GM21390 (cell line): ENCODE data around the gene EHBP1.
"Not testable (repeated sequence)": the region's sequence is repeated elsewhere in the genome, so short reads cannot be mapped to it uniquely, and the experiment has no call there.

Experiments
- ATAC-seq: cut with Tn5 transposase; IDR thresholded peaks from one replicate; pipeline ENCODE4 v1.9.1; 2021; ENCODE audit not compliant: unreplicated experiment

EHBP1 gene

DNA sequence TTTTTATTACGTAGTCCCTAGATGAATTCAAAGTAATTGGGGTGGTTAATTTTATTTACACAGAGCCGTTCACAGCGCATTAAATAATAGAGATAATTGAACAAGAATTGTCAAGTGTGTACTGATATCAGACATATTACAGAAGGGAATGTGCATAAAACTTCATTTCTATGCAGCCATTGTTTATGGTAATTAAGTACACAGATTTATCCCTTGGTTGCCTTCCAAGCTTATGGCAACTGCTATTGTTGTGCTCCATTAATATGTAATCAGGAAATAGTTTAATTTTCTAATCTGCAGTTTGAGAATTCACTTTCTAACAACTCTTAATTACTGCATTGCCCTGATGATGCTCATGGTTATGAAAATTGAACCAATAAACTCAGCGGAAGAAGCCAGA, 297.8 kb downstream of the EHBP1 start:
- ATAC-seq: no peak

DNA sequence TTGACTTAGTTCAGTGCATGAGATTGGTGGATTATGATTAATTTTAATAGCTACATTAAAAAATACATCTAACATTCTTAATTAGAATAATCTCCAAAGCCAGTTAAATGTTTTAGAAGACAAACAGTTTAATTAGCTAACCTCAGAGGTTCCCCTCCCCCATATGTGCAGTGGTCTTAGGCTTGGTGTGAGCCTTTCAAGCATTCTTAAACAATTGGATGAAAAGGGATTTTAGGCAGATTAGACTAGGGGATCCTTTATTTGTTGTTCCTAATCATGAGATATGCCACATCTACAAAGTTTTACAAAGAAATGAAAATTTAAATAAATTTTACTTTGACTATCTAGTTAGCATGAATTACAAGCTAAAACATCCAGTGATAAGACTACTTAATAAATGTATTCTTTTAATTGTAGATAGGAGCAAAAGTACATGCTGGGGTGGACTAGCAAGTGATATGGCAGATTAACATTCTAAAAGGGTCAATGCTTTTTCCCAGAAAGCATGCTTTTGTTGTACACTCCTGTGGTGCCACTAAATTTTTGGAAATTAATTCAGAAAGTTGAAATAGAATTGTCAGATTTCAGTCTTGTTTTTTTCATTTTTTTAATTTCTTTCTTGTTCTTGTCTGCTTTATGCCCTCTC, 302.4 kb downstream of the EHBP1 start:
- no peak for ATAC-seq

DNA sequence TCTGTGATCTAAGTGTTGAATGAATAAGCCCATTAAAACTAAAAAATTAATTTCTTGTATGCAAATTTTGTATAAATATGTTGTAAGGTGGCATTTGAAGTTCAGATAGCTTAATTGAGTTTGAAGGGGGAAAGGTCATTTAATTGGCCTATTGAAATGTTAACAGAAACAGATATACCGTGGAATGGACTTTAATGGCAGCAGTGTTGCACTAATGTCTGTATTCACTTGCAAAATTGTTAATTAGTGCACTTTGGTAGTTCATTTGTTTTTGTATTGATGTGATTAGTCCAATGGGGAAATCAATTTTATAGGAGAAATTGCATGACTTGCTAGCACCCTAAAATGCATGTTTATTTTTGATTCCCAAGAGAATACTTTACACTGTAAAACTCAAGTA, 303.3 kb downstream of the EHBP1 start:
- no peak for ATAC-seq

DNA sequence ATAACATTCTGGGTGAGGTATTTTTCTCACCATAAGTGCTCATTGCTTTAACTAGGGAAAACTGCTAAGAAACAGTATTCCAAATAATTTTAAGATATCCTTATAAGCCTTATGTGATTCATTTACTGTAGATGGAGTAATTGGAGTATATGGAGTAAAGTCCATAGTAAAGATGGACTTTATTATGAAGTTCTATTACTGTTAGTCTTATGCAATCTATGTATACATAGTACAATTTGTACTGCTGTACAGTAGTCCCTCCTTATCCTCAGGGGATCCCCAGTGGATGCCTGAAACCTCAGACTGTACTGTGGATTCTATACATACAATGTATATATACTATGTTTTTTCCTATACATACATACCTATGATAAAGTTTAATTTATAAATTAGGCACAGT, 304.0 kb downstream of the EHBP1 start:
- ATAC-seq: no peak

DNA sequence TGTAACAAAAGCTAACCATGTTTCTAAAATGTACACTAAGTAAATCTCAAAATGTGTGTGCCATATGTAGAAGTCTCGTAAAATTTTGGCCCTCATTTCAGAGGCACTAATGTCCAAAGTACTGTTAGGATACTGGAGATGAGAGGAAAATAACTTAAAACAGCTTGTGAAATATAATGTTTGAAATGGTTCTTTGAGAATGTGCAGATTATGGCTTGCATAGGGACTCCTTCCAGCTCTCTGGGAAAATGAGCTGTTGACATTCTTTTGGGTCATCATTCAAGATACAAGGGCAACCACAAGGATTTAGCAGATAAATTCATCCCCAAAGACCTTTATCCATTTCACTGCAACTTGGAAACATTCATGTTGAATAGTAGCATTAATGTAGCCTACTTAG, 307.0 kb downstream of the EHBP1 start:
- ATAC-seq: no peak

DNA sequence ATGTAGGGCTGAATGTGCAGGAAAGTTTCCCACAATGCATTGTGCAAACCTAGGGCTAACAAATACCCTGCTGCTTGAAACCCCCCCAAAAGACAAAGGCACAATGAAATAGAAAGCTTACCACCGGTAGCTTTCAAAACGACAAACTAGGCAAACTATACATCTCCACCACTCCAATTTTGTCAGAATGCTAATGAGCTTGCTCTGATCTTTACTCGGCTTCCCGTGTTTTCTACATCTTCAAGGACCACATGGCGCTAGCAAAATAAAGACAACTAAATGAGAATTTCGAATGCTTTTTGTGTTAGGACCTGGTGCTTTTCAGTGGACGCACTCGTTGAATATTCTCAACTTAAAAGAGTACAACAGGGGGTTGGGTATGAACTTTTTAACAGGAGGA, 307.9 kb downstream of the EHBP1 start:
- no peak for ATAC-seq

DNA sequence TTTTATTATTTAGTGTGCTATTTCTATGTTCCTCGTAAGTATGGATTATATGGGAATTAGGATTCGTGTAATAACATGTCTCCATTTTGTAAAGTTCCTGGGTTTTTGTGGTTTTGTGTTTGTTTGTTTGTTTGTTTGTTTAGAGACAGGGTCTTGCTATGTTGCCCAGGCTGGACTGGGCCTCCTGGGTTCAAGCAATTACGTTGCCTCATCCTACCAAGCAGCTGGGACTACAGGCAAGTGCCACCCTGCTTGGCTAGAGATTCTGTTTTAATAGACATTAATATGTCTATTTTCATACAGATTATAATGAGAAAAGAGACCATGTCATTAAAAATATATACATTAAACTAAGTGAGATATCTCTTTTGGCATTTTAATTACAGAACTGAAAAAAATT, 309.9 kb downstream of the EHBP1 start:
- no peak for ATAC-seq

DNA sequence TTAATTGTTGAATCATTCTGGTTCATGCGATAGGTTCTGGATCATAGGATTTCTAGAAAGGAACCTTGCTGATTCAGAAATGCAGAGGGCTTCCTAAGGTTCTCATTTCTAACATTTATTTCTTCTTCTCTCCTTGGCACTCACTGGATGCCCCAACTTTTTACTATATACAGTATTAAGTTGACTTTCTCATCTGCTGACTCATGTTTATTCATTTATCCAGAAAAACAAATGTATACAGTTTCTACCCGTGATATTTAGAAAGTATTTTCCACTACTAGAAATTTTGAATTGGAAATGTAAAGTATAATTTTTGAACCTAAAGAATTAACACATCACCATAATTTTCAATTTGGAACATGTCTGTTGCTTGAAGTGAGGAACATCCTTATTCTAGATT, 312.9 kb downstream of the EHBP1 start:
- no peak for ATAC-seq

DNA sequence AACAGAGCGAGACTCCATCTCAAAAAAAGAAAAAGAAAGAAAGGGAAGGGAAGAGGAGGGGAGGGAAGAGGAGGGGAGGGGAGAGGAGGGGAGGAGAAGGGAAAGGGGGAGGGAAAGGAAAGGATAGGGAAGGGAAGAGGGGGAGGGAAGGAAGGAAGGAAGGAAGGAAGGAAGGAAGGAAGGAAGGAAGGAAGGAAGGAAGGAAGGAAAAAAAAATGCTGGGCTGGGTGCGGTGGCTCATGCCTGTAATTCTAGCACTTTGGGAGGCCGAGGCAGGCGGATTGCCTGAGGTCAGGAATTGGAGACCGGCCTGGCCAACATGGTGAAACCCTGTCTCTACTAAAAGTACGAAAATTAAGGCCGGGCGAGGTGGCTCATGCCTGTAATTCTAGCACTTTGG, 314.2 kb downstream of the EHBP1 start:
- ATAC-seq: not testable (repeated sequence)

DNA sequence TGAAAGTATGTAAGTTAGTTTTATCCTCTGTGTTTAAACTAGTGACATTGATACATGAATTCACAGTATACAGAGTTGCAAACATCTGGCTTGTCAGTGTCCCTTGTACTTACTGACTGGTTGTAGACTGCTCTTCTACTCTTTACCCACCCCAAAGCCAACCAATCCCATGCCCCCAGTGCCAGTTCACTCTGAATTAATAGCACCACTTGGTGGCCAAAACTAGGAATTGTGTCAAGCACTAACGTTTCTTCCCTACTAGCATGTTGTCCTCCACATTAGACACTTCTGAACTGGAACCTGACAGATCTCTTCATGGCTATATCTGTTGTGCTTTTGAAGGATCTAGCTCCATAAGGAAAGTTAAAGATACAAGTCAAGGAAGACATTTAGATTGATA, 317.9 kb downstream of the EHBP1 start:
- no peak for ATAC-seq

DNA sequence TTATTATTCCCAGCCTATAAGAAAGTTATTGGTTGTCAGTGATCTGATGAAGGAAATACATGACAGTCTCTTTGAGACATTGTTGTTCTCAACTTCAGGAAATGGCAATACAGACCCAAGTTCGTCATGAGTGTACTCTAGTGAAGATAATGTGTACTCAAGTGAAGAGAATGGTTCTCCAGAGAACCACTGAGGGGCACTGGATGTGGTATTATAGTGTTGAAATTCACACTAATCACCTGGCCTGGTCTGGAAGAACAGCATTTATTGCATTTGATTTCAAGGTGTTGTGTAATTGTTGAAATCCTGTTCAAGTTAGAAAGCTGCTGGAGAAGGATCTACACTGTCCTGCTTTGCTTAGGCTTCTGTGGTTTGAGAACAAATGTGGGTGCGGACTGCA, 321.7 kb downstream of the EHBP1 start:
- no peak for ATAC-seq

DNA sequence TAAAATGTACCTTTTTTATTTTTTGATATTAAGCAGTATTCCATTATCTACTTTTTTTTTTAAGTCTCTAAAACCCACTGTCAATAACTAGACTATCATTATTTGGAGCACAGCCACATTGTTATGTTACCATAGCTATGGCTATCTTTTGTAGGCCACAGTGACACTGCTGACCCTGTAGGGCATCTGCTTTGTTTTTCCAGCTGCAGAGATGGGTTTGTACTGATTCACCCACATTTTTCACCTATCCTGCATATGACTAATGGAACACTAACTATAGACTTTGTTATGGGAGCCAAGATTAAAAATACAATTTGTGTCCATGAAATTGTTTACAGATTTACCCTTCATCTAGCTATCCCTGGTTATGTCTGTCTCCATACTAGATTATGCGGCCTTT, 323.5 kb downstream of the EHBP1 start:
- no peak for ATAC-seq

DNA sequence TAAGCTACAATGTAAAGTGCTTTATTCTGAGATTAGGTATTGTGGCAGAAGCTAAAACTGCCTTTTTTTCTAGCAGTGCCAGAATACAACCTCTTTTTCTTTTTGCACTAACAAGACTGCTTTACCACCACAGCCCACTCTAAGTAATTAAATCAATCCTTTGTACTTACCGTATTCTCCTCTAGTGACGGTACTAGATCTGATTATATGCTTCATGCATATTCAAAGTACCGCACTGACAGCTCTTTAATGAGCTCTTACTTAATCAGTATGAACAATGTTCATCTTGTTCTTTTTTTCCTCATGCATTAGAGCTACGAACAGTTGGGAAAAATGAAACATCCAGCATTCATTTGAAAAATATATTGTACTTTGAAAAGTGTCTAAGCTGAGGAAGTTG, 329.0 kb downstream of the EHBP1 start:
- ATAC-seq: no peak

DNA sequence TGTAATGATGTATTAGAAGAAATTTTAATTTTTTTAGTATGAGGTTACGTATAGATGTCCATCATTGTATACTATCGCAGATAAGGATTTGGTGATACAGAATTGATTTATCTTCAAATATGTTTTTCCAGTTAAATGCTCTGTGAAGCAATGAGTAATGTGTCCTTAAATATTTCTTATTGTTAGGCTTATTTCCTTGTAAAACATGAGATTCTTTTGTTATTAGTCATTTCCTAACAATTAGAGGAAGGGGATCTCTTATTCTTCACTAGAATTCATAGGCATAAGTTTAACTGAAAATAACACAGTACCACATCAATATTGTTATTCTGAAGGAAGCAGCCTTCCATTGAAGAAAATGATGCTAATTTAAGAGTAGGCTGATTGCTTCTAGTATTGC, 329.7 kb downstream of the EHBP1 start:
- ATAC-seq: no peak

DNA sequence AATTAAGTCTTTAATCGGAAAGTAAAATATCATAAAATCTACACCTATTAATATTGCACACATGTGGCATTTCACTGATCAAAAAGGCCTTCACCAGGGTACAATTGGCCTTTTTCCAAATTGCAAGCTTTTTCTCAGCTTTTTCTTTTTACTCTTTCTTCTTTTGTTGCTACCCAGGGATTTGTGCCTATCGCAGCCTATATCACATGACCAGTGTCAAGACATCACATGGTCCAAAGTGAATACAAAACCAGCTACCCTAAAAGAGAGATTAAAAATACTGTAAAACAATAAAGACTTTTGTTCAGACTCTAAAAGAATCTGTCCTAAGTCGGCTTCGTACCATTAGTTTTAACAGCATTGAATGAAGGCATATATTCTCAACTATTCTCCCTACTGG, 330.1 kb downstream of the EHBP1 start:
- ATAC-seq: no peak

DNA sequence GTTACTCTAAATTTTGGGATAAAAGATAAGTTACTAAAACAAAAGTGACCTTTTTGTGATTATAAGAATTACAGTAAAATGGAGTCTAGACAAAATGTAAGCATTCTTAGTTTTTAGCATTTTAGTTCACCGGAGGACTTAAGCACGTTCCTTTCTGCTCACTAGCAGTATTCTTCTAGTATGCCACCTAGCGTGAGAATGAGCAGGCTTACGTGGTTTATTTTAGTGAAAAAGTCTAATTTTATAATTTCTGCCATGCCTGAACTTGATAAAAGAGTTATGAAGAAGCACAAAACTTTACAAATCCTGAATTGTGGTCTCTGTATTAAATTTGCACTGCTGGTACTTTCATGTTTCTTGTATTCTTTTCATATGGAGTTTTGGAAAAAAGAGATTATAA, 332.5 kb downstream of the EHBP1 start:
- no peak for ATAC-seq

DNA sequence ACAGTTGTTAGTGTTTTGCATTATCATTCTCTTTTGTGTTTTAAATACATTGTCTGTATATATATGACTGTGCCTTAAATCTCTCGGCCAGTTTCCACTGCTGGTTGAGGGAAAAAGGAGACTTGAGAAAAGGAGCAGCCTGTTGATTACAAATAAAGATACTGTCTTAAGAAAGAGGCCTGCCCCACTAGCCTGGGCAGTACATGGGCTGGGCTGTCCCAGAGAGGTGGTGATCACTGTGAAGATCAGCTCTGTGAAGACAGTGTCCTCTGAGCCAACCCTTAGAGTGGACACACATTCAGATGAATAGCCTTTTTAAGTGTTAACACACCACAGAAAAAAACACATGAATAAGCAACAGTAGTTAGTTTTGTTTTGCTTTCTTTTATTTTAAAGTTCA, 335.1 kb downstream of the EHBP1 start:
- no peak for ATAC-seq

DNA sequence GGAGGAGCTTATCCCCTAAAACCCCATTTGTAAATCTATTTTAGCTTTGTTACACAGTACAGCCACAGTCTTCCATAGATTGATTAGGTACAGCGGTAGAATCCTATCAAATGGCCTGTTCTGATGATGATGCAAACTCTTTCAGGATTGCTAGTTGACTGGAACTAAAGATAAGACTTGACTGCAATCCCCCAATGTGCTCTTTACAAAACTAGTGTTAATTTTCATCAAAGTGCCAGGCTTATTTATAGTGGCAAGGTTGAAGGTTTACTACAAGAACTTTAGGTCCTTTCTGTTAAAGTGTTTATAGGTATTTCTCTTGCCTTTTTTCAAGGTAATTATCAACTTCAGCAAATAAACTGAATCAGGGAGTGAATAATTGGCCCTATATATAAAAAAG, 336.1 kb downstream of the EHBP1 start:
- ATAC-seq: no peak

DNA sequence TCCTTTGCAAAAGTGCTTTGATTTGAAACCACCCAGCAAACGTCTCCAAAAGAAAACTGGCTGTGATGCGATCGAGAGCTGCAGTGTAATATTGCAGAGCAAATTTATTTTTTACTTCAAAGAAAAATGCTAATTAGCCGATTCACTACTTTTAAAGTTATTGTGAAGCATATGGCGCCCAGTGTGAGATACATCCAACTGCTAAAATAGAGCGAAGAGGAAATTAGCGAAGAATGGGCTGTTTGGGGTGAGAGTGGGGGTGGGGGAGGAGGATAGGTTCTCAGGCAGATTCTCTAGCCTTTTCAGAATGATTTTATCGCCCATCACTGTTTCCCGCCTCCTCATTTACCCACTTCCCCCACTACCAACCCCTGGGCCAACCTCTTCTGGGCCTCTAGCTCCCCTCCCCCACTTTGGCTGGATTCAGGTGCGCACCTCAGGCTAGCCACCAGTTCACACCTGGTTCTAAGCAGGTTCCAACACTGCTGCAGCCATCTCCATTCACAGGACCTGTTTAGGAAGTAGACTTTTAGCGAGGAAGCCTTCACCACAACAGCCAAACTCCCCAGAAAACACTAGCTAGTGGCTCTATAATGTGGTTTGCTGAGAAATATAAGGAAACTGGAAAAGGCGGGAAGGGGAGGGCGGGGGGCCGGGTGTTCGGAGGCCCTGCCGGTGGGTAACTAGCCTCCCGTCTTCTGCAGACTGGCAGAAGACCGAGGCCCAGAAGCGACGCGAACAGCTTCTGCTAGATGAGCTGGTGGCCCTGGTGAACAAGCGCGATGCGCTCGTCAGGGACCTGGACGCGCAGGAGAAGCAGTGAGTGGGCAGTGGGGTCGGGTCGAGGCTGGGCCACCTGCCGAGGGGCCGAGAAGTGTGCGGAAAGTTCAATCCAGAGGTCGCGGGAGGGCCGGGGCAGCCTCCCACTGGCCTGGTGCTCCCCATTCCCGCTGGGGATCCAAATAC, 339.1 kb downstream of the EHBP1 start:
- no peak for ATAC-seq

DNA sequence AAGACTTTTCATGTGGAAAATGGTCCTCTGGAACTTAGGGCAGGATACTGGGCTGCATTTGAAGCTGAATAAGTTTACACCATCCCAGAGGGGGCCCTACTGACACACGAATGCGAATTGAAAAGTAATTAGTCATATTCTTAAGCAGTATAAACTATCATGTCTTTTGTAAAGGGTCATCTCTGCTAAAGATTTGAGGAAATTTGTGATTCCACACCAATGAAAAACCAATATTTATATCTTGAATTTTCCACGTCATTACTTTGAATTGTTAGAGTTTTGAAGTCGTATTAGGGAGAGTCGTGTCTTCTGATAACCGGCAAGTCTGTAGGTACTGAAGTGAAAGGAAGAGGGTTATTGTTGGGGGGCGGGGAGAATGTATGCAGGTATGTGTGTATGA, 341.0 kb downstream of the EHBP1 start:
- ATAC-seq: no peak

DNA sequence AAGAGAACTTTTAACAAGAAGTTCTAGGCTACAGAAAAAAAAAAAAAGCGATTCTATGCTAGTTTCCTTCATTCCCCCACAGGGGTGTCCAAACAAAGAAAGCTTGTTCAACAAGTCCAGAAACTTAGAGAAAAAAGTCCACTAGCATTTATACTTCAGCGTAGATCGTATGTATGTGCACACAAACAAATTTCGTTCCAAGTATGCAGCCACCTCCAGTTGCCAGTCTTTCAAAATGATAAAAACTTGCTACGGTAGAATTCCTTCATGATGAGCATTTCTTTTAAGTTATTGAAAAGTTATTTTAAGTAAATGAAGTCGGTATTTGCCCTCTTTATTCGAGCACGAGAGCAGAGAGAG, 341.4 kb downstream of the EHBP1 start:
- ATAC-seq: no peak
